Superior temporal gyrus (tissue), 1 donor: ENCODE results near the gene CCK.

Experiments used
- DNase-seq: peaks from one replicate; pipeline ENCODE4 v3.0.0-alpha.2; 2016; ENCODE audit errors: extremely low spot score

The CCK gene

DNA sequence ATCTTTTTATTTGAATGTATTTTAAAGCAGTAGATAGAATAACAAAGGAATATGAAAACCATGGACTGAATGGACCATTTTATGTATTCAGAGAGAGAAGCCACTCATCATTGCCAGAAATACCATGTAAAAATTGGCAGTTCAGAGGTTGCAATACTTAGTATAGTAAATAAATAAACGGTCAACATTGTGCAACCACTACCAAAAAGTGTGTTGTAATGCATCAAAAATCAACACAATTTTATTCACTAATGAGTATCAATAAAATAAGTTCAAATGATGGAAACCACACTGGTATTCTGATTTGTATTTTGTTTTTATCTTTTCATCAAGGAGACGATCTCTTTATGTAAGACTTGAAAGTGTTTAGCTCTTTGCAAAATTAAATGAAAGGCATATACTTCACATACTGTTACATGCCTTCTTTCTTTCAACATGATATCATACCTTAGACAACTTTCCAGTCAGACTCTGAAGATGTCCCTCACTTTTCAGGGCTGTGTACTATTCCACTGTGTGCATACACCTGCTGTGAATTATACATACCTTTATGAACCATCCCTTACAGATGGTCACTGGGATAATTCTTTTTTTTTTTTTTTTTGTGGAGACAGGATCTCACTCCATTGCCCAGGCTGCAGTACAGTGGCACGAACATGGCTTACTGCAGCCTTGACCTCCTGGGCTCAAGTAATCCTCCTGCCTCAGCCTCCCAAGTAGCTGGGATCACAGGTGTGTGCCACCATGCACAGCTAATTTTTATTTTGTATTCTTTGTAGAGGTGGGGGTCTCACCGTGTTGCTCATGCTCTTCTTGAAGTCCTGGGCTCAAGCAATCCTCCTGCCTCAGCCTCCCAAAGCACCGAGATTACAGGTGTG lies 40.3 kb downstream of the CCK start:
- DNase-seq: no peak

DNA sequence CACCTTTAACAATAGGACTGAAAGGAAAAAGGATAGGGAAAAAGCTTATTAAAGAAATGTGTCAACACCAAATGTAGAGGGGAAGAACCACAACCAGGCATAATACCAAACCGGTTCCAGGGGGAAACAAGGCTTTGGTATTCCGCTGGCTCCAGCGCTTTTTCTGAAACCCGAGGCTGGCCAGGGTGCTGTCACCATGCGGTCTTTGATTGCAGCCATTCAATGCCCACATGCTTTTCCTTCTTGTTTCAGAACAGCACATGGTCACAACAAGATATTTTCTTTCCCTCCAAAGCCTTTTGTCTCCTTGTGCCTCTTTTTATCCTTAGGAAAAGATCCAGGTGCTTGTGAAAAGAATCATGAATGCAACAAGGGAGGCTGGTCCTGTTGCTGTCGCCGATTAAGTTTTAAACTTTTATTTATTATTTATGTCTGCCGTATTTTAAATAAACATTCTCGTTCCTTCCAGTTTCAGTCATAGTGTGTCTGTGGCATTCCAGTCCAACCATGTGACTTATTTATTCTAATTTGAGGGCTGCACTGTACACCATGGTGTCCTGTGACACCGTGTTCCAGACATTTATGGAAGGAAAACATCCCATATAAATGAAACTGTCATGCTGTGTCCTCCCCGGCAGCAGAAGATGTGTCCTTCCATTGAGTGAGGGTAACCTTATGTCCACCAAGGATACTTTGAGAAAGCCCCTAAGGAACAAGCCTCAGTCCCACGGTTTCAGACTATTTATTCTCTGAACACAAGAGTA lies 41.1 kb downstream of the CCK start:
- no peak for DNase-seq

- DNase-seq: no peak
These were observed 41.8 kb downstream of the CCK start for GRCh38 chr3:42224178-42224577.

DNA sequence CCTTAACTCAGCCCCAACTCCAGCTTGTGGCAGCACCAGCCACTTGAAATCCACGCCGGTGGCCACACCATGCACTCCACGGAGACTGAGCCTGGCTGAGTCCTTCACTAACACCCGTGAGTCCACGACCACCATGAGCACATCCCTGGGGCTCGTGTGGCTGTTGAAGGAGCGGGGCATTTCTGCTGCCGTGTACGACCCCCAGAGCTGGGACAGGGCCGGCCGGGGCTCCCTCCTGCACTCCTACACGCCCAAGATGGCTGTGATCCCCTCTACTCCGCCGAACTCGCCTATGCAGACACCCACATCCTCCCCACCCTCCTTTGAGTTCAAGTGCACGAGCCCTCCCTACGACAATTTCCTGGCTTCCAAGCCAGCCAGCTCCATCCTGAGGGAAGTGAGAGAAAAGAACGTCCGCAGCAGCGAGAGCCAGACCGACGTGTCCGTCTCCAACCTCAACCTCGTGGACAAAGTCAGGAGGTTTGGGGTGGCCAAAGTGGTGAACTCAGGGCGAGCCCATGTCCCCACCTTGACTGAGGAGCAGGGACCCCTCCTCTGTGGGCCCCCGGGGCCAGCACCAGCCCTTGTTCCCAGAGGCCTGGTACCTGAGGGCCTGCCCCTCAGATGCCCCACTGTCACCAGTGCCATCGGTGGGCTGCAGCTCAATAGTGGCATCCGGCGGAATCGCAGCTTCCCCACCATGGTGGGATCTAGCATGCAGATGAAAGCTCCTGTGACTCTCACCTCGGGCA lies 42.9 kb downstream of the CCK start:
- DNase-seq: no peak

DNA sequence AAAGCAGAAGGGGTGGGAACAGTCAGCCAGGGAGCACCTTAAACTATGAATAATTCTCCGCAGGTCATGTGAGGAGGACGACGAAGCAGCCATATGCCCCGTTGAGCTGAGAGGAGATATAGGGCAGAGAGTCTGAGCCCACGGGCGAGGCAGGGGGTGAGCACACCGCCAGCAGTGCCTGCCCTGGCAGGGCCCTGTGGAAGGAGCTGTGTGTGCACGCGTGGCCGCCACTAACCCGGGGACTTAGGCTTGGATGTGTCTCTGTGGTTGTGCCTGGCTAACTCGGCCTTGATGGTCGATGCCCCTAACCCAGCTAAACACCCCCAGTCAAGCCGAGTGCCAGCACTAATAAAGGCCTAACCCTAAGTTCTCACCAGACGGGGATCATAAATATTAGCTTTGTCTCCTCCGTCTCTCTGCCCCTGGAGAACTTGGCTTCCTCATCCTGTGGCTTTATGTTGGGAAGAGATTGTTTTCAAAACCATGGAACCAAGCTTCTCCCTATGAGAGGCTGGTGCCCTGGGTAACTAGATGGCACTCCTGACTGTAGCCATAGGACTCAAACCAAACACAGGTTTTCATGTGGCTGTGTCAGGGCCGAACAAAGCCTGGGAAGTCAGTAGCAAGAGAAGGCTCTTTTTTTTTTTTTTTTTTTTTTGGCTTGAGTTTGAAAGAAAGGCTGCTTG lies 45.4 kb downstream of the CCK start:
- no peak for DNase-seq

- no peak for DNase-seq
These were observed 49.1 kb downstream of the CCK start for GRCh38 chr3:42216931-42217333.

DNA sequence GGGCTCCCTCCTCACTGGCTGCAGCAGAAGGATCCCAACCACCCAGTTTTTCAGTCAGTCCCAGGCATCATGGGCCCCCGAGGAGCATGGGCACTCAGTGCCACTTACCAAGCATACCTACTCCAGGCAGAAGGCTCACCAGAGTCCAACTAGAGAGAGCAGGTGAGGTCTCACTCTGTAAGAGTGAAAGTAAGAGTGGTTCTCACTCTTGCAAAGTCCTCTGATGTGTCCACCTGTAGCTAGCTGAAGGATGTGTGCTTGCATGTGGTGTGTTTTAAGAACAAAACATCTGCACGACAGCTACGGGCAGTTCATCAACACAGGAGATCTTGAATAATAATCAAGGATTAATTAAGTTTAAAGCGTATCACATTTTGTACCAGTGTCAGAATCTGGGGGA lies 49.7 kb downstream of the CCK start:
- no peak for DNase-seq

DNA sequence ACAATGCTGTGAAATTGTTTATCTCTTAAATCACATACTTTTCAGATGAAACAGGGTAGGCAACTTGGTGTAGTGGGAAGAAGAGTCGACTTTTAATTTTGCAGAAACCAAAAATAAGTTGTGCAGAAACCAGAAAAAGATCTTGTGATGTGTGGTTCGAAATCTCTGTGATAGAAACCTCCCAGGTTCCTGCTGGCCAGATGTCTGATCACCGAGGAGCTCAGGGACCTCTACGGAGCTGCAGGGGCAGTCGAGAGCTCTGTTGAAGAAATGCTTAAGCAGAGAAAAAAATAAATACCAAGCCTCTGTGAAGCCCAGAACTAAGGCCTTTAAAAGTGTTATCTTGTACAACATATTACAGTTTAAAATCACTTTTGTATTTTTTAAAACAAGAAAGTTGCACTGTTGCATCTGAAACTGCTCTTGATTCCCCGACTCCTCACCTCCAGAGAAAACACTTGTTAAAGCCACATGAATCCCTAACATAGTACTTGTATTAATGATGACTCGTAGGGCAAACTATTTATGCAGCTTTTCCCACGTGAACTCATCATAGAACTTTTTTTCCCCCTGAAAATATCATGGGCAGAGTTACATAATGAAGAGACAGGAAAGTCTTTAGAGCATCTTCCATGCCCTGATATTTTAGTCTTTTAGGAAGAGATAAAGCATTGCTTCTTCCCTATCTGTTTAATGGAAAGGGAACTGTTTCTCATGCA lies 51.3 kb downstream of the CCK start:
- DNase-seq: no peak

DNA sequence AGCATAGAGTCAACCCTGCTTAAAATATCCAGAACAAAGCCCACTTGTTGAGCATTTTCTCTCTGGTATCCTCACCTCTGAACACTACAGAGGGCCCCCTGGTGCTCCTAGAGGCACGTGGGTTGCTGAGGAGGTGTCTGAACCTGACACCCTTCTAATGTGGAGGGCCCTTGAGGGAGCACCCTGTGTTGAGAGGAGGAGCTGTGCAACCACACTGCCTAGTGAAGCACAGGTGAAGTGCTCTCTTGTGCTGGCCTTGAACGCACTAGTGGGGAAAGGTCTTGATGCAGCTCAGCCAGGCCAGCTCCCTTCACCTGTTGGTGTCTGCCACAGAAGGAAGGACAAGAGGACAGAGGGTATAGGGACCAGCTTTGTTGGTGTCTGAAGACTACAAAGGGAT lies 51.9 kb downstream of the CCK start:
- DNase-seq: no peak

GRCh38 chr3:42213417-42213816 lies 52.6 kb downstream of the CCK start:
- DNase-seq: no peak

GRCh38 chr3:42210726-42211125 lies 55.3 kb downstream of the CCK start:
- DNase-seq: no peak

DNA sequence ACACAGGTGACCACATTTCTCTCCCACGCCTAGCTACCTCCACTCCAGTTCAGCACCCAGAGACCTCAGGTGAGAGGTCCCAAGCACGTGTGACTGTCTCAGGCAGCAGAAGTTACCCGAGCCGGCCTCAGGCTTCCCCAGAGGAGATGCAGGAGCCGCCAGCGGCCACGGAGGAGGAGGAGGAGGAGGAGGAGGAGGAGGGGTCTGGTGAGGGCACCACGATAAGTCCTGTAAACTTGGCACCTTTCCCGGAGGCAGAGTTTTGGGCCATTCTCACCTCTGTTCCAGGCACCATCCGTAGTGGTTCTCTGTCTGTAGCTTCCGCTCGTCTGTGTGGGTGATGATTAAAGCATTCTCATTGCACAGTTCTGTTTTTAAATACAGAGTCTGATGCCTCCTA lies 56.1 kb downstream of the CCK start:
- DNase-seq: no peak
